ENCODE measurements around the gene LPCAT3.

The LPCAT3 gene

DNA sequence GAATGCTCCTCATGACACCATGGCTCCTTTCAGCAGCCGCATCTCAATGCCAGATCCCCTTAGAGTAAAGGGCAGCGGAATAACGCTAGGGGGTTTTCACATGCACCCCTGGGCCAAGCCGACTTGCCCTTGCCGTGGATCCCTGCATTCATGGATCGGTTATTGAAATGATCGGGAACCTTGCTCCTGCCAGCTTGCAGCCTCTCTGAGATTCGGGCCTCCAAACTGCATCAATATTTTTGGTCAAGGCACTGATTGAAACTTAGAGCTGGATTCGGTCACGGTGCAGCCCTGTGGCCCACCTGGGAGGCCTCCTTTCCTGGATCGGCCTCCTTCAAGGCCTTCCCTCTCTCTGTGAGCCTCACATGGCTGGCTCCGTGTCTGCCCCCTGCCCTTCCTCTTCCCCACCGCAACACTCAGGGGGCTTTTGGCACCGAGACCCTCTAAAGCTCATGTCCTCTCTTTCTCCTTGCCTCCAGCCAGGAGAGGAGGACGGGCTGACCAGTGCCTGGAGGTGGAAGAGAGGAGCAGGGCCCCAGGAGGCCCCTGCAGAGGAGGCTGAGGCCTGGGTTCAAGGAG lies 65.3 kb downstream of the LPCAT3 start:
- no peak for DNase-seq (ENCODE audit: low read depth)

DNA sequence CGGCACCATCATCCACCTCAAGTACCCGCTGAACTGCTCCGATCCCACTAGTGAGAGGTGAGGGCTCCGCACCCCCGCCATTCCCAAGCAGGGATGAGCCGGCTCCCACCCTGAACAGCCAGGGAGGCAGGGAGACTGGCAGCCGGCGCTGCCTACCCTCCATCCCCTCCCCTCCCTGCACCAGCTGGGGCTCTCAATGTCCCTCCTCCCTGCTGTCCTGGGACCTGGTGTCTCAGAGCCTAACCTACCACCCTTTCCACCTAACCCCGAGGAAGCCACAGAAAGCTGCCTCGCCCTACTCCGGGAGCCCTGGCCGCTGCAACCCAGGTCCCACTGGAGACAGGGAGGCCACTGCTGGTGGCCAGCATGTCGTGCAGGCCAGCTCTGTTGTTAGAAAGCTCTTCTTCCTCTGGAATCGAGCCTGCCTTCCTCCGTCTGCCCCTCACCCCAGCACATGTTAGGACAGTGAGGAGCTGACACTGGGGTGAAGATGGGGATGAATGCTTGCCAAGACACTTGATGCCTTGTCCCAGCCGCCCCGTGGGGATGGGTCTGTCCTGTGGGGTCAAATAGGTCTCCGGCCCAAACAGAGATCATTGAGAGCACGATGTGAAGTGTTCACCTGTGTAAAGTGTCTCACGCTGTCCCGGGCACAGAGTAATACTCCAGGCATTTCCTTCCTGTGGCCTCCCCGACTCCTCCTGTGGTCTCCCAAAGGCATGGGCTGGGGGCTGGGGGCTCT lies 66.0 kb downstream of the LPCAT3 start:
- no peak for DNase-seq (ENCODE audit: low read depth)

DNA sequence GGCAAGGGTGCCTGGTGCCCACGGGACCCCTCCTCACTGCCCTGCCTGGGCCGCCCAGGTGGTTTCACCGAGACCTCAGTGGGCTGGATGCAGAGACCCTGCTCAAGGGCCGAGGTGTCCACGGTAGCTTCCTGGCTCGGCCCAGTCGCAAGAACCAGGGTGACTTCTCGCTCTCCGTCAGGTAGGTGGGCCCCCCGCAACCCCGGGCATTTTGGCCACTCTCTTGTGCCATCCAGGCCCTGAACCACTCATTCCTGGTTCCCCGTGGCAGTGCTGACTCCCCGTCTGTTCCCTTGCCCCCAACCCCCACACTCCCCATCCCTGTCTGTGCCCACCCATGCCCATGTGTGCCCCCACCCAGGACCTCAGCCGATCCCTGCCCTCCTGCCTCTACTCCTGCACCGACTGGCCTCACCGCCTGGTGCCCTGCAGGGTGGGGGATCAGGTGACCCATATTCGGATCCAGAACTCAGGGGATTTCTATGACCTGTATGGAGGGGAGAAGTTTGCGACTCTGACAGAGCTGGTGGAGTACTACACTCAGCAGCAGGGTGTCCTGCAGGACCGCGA lies 66.6 kb downstream of the LPCAT3 start:
- DNase-seq (ENCODE audit: low read depth): no peak

DNA sequence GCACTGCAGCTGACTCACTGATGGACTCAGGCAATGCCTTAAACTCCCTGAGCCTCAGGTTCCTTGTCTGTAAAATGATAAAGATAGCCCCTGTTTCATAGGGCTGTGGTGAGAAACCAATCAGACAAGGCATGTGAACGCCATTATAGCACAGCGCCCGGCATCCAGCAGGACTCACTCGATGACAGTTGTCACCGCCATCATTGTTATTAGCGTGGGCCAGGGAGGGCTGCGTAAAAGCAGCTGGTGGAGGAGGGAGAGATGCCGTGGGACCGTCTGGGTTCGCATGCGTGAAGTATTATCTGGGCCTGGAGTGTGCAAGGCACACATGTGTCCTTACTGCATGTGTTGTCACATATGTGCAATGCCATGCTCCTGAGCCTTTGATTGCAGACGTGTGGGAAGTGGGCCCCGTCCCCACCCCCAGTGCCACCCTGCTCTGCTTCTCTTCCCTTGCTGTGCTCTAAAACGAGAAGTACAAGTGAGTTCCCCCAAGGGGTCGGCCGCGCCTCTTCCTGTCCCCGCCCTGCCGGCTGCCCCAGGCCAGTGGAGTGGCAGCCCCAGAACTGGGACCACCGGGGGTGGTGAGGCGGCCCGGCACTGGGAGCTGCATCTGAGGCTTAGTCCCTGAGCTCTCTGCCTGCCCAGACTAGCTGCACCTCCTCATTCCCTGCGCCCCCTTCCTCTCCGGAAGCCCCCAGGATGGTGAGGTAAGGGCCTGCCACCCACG lies 67.3 kb downstream of the LPCAT3 start, which contains the start of gene PTPN6:
Gene PTPN6, plus strand, starts transcription at position 546 of the 730 bp plus-strand sequence. Its CDS starts 157 bp downstream, at position 703.
- DNase-seq (ENCODE audit: low read depth): no peak

DNA sequence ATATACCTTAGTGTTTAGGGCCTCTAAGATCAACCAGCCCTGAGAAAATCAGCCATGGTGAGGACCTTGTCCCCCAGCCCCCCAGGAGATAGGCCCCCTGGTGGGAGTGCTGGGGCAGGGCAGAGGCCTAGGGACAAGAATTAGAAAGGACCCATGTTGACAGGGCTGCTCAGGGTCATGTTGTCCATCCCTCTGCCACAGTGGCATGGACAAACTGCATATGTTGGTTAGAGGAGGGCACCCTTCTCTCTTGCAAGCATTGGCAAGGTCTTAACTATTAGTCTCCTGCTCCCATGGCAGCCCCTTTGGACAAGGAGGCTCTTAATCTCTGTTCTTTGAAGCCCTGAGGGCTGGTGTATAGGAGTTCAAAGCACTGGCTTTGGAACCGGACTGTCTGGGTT lies 67.9 kb downstream of the LPCAT3 start:
- no peak for DNase-seq (ENCODE audit: low read depth)

DNA sequence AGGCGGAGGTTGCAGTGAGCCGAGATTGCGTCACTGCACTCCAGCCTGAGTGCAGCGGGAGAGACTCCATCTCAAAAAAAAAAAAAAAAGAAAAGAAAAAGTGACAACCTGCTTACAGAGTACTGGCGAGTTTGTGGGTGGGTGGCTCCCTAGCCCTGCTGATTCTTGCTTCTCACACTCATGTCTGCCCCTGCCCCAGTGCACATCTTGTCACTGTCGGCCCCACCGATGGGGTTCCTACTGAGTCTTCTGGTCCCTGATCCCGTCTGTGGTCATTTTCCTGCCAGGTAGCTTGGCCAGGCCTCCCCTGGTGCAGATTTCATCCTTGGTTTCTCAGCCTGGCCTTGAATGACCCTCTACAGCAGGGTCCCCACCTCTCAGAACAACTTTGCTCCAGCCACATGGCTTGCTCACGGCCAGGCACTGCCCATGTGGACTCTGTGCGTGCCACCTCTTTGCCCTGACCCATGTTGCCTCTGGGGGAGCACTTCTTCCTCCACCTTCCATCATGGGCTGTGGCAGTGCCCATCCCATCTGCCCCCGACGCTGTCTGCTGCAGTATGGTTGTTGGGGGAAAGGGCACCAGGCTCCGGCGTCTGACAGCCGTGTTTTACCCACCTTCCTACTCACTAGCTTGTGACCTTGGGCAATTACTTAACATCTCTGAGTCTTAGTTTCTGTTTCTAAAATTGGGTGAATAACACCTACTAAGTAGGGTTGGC lies 69.2 kb downstream of the LPCAT3 start:
- no peak for DNase-seq (ENCODE audit: low read depth)

DNA sequence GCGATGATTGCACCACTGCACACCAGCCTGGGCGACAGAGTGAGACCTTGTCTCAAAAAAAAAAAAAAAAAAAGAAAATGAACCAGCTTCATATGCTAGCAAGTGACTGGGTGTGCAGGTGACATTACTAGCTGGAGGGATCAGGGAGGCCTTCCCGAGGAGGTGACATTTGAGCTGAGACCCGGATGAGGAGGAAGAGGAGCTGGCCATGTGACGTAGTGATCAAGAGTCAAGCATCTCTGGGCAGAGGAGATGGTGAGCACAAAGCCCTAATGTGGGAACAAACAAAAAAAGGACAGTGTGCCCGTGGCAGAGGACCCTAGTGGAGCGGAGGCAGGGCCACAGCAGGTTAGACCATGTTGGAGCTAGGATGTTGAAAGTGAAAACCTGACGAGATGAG lies 70.7 kb downstream of the LPCAT3 start:
- no peak for DNase-seq (ENCODE audit: low read depth)

DNA sequence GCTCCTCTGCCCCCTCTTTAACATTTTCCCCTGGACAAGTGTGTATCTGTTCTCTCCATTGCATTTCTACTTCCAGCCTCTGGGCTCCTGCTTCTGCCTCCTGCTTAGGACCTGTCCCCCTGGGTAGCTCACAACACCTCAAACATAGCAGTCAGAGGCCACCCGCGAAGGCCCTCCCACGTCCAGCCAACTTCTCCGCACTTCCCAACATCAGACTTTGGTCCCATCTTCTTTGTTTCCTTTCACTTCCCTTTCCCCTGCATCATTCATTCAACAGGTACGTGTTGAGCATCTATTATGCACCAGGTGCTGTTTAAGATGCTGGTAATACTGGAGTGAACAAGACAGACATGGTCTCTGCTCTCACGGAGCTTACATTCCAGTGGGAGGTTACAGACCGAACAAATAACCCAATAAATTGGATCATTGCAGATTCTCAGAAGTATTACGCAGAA lies 71.3 kb downstream of the LPCAT3 start:
- DNase-seq (ENCODE audit: low read depth): no peak

DNA sequence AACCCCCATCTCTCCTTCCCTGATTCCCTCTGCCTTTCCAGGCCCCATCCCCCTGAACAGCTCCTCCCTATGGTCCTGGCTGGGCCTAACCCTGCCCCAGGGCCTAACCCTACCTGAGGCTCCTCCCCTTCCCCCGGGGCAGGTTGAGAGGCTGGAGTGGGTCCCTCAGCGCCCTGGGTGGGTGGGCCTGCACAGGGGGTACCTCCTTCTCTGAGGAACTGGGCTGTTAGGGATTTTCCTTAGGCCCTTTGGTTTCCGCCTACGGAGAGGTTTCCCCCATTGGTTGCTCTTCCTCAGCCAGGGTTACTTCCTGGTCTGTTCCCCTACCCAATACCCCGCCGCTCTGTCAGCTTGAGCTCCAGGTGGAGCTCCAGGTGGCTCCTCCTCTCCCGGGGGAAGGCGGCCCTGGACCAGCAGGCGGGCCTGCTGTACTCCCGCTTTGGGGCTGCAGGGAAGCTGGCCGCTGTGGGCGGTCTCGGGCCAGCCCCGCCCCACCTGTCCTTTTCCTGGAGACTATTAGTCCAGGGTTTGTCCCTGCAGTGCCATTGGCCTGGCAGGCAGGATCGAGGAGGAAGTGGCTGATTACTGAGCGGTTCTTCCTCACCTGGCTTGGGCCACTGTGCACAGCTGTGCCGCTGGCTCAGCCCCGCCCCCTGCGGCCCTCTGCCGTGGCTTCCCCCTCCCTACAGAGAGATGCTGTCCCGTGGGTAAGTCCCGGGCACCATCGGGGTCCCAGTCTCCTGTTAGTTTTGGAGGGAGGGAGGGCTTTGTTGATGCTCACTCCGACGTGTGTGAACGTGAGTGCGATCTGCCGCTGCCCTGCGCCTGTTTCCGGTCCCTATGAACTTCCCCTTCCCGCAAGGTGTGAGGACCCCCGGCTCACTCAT lies 72.0 kb downstream of the LPCAT3 start:
- no peak for DNase-seq (ENCODE audit: low read depth)

DNA sequence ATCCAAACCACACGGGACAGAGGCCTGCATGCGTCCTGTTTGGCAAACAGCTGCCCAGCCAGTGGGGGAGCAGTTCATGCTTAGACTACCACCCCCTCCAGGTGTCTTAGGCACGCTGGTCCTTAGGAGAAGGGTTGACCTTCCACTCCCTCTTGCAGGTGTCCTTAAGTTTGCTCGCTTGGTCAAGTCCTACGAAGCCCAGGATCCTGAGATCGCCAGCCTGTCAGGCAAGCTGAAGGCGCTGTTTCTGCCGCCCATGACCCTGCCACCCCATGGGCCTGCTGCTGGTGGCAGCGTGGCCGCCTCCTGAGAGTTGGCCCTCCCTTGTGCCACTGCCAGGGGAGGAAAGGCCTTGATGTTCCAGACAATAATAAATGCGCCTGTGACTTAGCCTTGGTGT lies 72.7 kb downstream of the LPCAT3 start:
- DNase-seq (ENCODE audit: low read depth): no peak

DNA sequence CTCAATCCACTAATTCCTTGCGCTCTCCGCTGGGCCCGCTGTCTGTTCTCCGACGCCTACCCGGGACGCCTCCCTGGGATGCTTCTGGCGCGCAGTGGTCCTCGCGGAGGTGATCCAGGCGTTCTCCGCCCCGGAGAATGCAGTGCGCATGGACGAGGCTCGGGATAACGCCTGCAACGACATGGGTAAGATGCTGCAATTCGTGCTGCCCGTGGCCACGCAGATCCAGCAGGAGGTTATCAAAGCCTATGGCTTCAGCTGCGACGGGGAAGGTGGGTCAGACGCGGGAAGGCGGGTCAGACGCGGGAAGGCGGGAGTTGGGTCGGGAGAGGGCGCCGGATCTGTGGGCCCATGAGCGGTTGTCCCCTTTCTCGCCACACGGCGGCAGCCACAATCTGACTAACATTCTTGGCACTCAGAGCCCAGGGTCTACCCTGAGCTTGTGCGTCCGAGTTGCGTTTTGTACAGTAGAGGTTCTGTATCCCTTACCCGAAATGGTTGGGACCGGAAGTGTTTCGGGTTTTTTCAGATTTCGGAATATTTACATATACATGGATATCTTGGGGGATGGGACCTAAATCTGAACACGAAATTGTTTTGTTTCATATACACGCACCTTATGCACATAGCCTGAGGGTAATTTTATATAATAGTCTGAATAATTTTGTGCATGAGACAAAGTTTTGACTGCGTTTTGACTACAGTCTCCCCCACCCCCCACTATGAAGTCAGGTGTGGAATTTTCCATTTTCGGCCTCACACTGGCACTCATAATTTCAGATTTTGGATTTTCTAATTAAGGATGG lies 73.7 kb downstream of the LPCAT3 start:
- DNase-seq (ENCODE audit: low read depth): peak; percentile 94

DNA sequence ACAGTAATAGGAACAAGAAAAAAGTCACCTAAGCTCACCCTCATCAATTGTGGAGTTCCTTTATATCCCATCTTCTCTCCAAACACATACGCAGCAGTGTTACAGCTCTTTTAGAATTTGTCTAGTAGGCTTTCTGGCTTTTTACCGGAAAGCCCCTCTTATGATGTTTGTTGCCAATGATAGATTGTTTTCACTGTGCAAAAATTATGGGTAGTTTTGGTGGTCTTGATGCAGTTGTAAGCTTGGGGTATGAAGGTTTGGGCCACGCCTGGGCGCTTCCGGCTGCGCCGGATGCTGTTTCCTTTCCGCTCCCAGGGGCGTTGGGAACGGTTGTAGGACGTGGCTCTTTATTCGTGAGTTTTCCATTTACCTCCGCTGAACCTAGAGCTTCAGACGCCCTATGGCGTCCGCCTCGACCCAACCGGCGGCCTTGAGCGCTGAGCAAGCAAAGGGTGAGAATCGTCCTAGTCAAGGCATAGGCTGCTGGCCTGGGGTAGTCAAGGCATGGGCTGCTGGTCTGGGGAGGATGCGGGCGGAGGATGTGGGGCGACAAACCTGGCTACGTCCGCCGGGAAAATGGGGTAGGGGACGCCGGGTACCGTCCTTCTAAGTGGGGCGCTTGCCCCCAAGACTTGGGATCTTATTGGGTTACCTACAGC lies 74.4 kb downstream of the LPCAT3 start, which contains the start of the genes C12orf57 and RNU7-1:
Gene C12orf57, plus strand, starts transcription at position 301 of the 659 bp plus-strand sequence. Its CDS starts 100 bp downstream, at position 401.
Gene RNU7-1, plus strand, starts transcription at position 95 of the 659 bp plus-strand sequence.
- peak; percentile 94 for DNase-seq (ENCODE audit: low read depth)

DNA sequence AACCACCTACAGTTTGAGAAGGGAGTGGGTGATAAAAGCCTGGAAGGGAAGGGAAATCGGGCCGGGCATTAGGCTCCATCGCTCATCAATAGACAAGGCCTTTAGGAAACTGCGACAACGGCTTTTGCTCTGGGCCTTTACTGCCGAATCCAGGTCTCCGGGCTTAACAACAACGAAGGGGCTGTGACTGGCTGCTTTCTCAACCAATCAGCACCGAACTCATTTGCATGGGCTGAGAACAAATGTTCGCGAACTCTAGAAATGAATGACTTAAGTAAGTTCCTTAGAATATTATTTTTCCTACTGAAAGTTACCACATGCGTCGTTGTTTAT lies 74.9 kb downstream of the LPCAT3 start:
- DNase-seq (ENCODE audit: low read depth): peak; percentile 94

DNA sequence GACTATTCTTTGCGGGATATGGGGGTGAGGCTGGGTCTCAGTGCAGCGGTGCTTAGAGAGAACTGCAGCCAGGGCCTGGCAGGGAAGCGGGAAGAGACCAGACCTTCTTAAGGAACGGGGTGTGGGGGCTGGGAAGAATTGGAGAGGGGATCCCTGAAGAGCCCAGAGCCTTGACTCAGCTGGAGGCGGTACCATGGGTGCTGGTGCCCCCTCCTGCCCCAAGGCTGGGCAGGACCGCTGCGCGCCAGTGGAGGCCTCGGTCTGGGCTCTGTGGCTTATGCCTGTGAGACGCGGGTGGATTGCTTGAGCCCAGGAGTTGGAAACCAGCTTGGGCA lies 76.0 kb downstream of the LPCAT3 start:
- DNase-seq (ENCODE audit: low read depth): no peak

DNA sequence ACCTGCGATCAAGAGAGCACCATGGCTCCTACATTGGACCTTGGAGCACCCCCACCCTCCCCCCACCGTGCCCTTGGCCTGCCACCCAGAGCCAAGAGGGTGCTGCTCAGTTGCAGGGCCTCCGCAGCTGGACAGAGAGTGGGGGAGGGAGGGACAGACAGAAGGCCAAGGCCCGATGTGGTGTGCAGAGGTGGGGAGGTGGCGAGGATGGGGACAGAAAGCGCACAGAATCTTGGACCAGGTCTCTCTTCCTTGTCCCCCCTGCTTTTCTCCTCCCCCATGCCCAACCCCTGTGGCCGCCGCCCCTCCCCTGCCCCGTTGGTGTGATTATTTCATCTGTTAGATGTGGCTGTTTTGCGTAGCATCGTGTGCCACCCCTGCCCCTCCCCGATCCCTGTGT lies 76.5 kb downstream of the LPCAT3 start:
- DNase-seq (ENCODE audit: low read depth): no peak

DNA sequence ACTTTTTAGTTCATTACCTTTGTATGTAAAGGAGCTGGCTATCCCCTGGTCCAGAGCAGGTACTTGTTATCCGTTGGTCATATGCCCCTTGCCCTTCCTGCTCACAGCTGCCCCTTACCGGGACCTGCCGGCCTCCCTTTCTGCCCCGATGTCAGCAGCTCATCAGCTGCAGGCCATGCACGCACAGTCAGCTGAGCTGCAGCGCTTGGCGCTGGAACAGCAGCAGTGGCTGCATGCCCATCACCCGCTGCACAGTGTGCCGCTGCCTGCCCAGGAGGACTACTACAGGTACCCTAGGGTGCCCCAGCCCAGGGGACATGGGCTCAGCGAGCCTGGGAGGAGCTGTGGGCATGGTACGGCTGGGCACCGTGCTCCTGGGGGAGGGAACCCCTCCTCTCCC lies 77.0 kb downstream of the LPCAT3 start:
- no peak for DNase-seq (ENCODE audit: low read depth)

DNA sequence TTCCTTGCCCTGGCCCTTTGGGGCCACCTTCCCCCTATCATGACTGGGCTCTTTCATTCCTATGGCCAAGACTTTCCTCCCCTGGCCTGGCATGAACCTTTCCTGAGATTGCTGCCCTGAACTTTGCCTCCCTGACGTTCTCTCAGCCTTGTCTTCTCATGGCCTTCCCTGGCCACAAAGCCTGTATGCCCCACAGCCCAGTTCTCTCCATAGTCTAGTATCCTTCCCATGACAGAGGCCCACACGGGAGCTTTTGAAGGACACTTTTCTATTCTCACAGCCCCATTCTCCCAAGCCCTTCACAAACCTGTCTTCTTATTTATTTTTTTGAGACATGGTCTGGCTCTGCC lies 79.1 kb downstream of the LPCAT3 start:
- no peak for DNase-seq (ENCODE audit: low read depth)

DNA sequence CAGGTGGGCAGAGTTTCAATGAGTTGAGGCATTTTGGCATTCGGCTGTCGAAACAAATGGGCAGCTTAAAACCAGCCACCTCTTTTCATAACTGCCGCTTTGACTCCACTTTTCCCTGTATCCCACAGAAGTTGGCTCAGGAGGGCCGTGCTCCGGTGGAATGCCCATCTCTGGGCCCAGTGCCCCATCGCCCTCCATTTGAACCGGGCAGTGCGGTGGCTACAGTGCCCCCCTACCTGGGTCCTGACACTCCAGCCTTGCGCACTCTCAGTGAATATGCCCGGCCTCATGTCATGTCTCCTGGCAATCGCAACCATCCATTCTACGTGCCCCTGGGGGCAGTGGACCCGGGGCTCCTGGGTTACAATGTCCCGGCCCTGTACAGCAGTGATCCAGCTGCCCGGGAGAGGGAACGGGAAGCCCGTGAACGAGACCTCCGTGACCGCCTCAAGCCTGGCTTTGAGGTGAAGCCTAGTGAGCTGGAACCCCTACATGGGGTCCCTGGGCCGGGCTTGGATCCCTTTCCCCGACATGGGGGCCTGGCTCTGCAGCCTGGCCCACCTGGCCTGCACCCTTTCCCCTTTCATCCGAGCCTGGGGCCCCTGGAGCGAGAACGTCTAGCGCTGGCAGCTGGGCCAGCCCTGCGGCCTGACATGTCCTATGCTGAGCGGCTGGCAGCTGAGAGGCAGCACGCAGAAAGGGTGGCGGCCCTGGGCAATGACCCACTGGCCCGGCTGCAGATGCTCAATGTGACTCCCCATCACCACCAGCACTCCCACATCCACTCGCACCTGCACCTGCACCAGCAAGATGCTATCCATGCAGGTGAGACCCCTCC lies 79.7 kb downstream of the LPCAT3 start:
- DNase-seq (ENCODE audit: low read depth): no peak
